Fibroblast of villous mesenchyme (primary cell): Measurements from ENCODE around the gene ZP1. TPM values are rescaled to one million over a fixed set of nuclear protein-coding genes. Genes with fewer than 3 reads are reported as not detected.
"Not testable (repeated sequence)": the region's sequence is repeated elsewhere in the genome, so short reads cannot be mapped to it uniquely, and the experiment has no call there.

ENCODE experiments used
- DNase-seq: peaks from one replicate; pipeline ENCODE4 v3.0.0-alpha.2; 2010; ENCODE audit warnings: low read depth
- H3K4me3 ChIP-seq: 2 replicates; pipeline ENCODE4 v1.5.1; 2011; ENCODE audit warnings: low read depth, mild to moderate bottlenecking, low read length
- CTCF ChIP-seq: IDR thresholded peaks from 2 replicates; pipeline ENCODE4 v1.5.1; 2012; ENCODE audit warnings: low read depth, mild to moderate bottlenecking, low read length; ENCODE audit not compliant: insufficient read depth
- total RNA-seq: library from RNA; depleted of rRNA; stranded (reverse); fragments of >200 nt; gene quantifications from 2 replicates; pipeline ENCODE4 v1.2.3, GENCODE V29; 2012

ZP1 gene
- not detected in 2 replicates for total RNA-seq

GRCh38 chr11:60866911-60867870 lies at the start of gene ZP1:
Gene ZP1 (plus strand): TSS chr11:60867542. CDS start chr11:60867562, 20 bp downstream.
- no peak for TF ChIP-seq CTCF
- H3K4me3 ChIP-seq: no peak within 1 kb of the TSS
- no peak for DNase-seq

- no peak overlapping the region for H3K4me3 ChIP-seq
- no peak for DNase-seq
- no peak for TF ChIP-seq CTCF
These were observed 49.3 kb upstream of the ZP1 start for GRCh38 chr11:60818057-60818456.

- H3K4me3 ChIP-seq: no peak overlapping the region
- no peak for TF ChIP-seq CTCF
- DNase-seq: no peak
These were observed 45.3 kb upstream of the ZP1 start for GRCh38 chr11:60821827-60822599.

- DNase-seq, H3K4me3 ChIP-seq: not testable (repeated sequence)
These were observed 43.5 kb upstream of the ZP1 start for GRCh38 chr11:60823745-60824306.

- no peak for TF ChIP-seq CTCF
- no peak for DNase-seq
- no peak overlapping the region for H3K4me3 ChIP-seq
These were observed 42.2 kb upstream of the ZP1 start for GRCh38 chr11:60825118-60825517.

GRCh38 chr11:60825790-60826189 lies 41.6 kb upstream of the ZP1 start:
- no peak for TF ChIP-seq CTCF

More at GRCh38 chr11:60825790-60826189, 41.6 kb upstream of the ZP1 start:
- DNase-seq: no peak
- H3K4me3 ChIP-seq: no peak overlapping the region
